Left ventricle myocardium superior (tissue), 1 donor: ENCODE data around the gene TFB2M. TPM values are rescaled to one million over a fixed set of nuclear protein-coding genes. Genes with fewer than 3 reads are reported as not detected.

Experiments
- ATAC-seq: fragments of 200-7000 bp; cut with Tn5 transposase; one replicate; pipeline ENCODE4 v1.9.1; 2020; ENCODE audit warnings: mild to moderate bottlenecking, moderate library complexity
- DNase-seq: peaks from one replicate; pipeline ENCODE4 v3.0.0-alpha.2; 2020
- intact Hi-C: fragments of 100-400 bp; cut with micrococcal nuclease; formaldehyde crosslinking; loops from one replicate; pipeline ENCODE4 v1.11.0; 2022
- total RNA-seq: library from RNA; stranded (reverse); fragmentation: NEBNext Ultra II Directional; extraction: Animal tissue kit (Norgen Biotek cat#: 25700); gene quantifications from one replicate; pipeline ENCODE4 v1.2.1, GENCODE V29; 2021
- donor health status: DM: no; HTN: yes; CAD: no; lungs with severe emphysema.

The TFB2M gene
- total RNA-seq, 1 donor from 2014 or later: 17.4 TPM

DNA sequence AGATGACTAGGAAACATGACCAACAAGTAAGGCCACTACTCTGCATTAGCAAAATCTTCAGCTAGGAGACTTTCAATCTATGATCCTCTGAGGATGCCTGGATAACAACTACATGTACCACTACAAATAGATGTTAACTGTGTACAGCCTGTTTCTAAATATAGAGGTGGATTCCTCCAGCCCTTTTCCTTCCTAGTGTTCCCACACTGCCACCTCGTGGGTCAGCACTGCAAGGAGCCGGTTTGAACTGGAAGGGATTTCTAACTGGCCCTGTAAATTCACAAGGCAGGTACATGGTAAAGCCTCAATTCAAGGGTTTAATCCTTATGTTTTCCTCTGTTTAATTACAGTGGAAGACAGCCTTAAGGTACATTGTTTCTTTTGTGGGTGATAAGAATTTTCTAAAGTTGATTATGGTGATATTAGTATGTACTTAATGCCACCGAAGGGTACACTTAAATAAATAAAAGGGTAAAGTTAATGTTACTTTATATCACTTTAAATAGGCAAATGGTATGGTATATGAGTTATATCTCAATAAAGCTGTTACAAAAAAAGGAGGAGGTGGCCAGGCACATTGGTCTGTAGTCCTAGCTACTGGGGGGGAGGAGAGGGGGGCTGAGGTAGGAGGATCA lies 73.3 kb downstream of the TFB2M start:
- DNase-seq (peak; percentile 73), ATAC-seq (peak; percentile 96)
- intact Hi-C loops: loop anchor here (2.0 kb wide), 1 partner anchor 1340 kb away; no protein-coding TSS in a partner anchor

DNA sequence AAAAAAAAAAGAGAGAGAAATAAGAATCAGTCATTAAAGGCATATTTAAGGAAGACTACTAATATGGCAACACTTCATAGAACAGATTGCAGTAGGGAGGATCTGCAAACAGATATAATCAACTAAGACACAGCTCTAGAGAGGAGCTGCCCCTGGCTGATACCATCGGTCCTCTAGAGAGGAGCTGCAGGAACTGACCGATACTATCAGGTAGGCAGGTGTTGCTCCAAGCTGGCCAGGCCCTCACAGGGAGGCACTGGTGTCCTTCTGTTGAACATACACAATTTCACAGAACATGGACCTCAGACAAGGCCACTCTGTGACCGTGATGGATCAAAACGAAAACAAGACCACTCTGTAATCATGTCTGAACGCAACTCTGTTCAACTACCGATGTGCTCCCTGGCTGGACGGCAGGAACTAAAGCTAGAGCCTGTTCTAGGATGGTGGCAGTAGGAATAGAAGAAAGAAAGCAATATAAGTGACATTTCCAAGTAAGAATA lies 74.5 kb downstream of the TFB2M start:
- intact Hi-C loops: loop anchor here (2.0 kb wide), 1 partner anchor 1339 kb away; no protein-coding TSS in a partner anchor
- DNase-seq (no peak), ATAC-seq (no peak)

Other genes starting within 250 kb of the TFB2M start
- 8.2 TPM for gene SMYD3, start 59.0 kb downstream of the TFB2M start, total RNA-seq
- gene CNST, start 195 bp upstream of the TFB2M start, total RNA-seq: 20.2 TPM
- gene SCCPDH, start 158.1 kb upstream of the TFB2M start, total RNA-seq: 30.8 TPM